GM12892 (cell line): Measurements from ENCODE around the gene LRRC1.
"Not testable (repeated sequence)": the region's sequence is repeated elsewhere in the genome, so short reads cannot be mapped to it uniquely, and the experiment has no call there.

Experiments
- POLR2A ChIP-seq: IDR thresholded peaks from 2 replicates; pipeline ENCODE4 v1.6.1; 2011; ENCODE audit warnings: low read depth, low read length, control low read depth
- POLR2AphosphoS5 ChIP-seq: IDR thresholded peaks from 2 replicates; pipeline ENCODE4 v1.6.1; 2011; ENCODE audit warnings: low read depth, low read length, control low read depth
- TAF1 ChIP-seq: IDR thresholded peaks from 2 replicates; pipeline ENCODE4 v1.6.1; 2011; ENCODE audit warnings: low read depth, mild to moderate bottlenecking, control low read depth, low read length, borderline replicate concordance

DNA sequence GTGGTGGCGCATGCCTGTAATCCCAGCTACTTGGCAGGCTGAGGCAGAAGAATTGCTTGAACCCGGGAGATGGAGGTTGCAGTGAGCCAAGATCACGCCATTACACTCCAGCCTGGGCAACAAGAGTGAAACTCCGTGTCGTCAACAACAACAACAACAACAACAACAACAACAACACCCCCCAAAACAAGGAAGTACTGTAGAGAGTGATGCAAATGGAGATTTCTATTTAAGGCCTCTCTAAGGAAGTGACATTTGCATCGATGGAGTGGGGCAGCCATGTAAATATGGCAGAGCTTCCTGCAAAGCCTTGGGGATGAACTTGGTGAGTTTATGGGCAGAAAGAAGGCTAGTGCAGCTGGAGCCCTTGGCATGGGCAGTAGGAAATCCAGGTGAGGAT, 12.8 kb downstream of the LRRC1 start:
- not testable (repeated sequence) for TF ChIP-seq TAF1, POLR2AphosphoS5, POLR2A
